ENCODE results near the gene CTDSPL.
A peak's percentile ranks its signal among the peaks of the same experiment; 100 is the strongest.

CTDSPL gene

GRCh38 chr3:37991109-37991508, 129.4 kb downstream of the CTDSPL start:
- DNase-seq, result no peak
- peaks cover 25% of the 10 kb centered on the region for H3K4me1 ChIP-seq (ENCODE audit: control insufficient read depth, insufficient read depth, low read length, poor library complexity, severe bottlenecking)

GRCh38 chr3:37991823-37992222, 130.1 kb downstream of the CTDSPL start:
- no peaks in the 10 kb centered on the region for H3K9me3 ChIP-seq (ENCODE audit: control insufficient read depth, low read length)
- H3K4me1 ChIP-seq (ENCODE audit: control insufficient read depth, insufficient read depth, low read length, poor library complexity, severe bottlenecking), result peaks cover 32% of the 10 kb centered on the region
- no peak overlapping the region for H3K27ac ChIP-seq (ENCODE audit: insufficient read depth, low read length, poor library complexity, severe bottlenecking)
- no peak for DNase-seq
- no peak overlapping the region for H3K4me3 ChIP-seq (ENCODE audit: insufficient read depth, low read depth, low read length, poor library complexity, severe bottlenecking)
- H3K27me3 ChIP-seq (replicated peaks; ENCODE audit: control insufficient read depth, insufficient read depth, low read length, poor library complexity, severe bottlenecking), result no peaks in the 10 kb centered on the region
- no peaks in the 10 kb centered on the region for H3K36me3 ChIP-seq (ENCODE audit: control insufficient read depth, insufficient read depth, low read length)

More at GRCh38 chr3:37991109-37991508, 129.4 kb downstream of the CTDSPL start:
- Histone ChIP-seq H3K27me3 (replicated peaks; ENCODE audit: control insufficient read depth, insufficient read depth, low read length, poor library complexity, severe bottlenecking) (no peaks in the 10 kb centered on the region), H3K36me3 (ENCODE audit: control insufficient read depth, insufficient read depth, low read length) (no peaks in the 10 kb centered on the region), H3K9me3 (ENCODE audit: control insufficient read depth, low read length) (no peaks in the 10 kb centered on the region), H3K4me3 (ENCODE audit: insufficient read depth, low read depth, low read length, poor library complexity, severe bottlenecking) (no peak overlapping the region), H3K27ac (ENCODE audit: insufficient read depth, low read length, poor library complexity, severe bottlenecking) (no peak overlapping the region)

DNA sequence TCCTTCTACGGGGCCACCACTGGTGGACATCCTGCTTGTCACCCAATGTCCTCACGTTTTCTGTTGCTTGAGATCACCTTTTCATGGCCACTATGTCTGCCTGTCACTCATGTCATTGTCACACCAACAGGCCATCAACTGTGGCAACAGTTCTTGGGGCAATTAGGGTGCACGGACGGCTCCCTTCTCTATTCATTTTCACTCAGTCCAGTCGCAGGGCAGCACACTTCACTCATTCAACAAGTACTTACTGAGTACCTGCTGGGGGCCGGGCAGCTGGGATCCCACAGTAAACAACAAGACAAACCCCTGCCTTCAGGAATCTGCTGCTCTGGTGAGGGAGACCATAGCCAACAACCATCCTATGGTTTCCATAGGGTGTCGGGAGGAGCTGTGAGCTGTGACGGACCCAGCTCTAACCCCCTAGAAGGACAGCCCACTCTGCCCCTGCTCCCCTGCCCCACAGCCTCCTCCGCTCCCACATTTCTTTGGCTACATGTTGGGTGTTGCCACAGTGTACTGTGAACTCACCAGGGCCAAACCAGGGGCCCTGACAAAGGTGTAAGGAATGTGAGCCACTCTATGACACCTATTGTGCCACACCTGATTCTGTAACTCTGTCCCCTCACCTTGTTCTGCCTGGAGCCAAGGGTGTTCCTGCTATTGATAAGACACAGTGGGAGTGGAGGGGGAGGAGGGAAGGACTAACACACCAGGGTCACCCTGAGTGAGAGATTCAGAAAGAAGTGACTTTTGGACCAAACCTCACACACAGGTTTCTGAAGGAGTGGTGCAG, 130.8 kb downstream of the CTDSPL start:
- Histone ChIP-seq H3K4me1 (ENCODE audit: control insufficient read depth, insufficient read depth, low read length, poor library complexity, severe bottlenecking) (peaks cover 38% of the 10 kb centered on the region), H3K36me3 (ENCODE audit: control insufficient read depth, insufficient read depth, low read length) (no peaks in the 10 kb centered on the region), H3K9me3 (ENCODE audit: control insufficient read depth, low read length) (no peaks in the 10 kb centered on the region), H3K27ac (ENCODE audit: insufficient read depth, low read length, poor library complexity, severe bottlenecking) (no peak overlapping the region), H3K27me3 (replicated peaks; ENCODE audit: control insufficient read depth, insufficient read depth, low read length, poor library complexity, severe bottlenecking) (no peaks in the 10 kb centered on the region), H3K4me3 (ENCODE audit: insufficient read depth, low read depth, low read length, poor library complexity, severe bottlenecking) (no peak overlapping the region)
- no peak for DNase-seq

DNA sequence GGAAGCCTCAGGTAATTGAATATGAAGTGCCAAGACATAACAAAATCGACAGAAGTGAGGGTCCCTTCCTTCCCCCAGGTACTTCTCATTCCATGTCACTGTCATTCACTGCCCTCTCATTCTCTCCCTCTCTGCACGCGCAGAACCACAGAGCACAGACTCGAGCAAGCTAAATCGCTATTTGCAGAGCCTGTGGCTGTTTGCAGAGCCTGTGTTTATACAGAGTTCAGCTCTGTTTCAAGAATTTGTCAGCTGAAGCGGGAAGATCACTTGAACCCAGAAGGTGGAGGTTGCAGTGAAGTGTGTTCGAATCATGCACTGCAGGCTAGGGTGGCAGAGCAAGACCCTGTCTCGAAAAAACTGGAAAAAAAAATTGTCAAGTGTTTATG, 131.4 kb downstream of the CTDSPL start:
- peaks cover 44% of the 10 kb centered on the region for H3K4me1 ChIP-seq (ENCODE audit: control insufficient read depth, insufficient read depth, low read length, poor library complexity, severe bottlenecking)
- peak overlapping the region; percentile 81 for H3K27ac ChIP-seq (ENCODE audit: insufficient read depth, low read length, poor library complexity, severe bottlenecking)
- no peaks in the 10 kb centered on the region for H3K27me3 ChIP-seq (replicated peaks; ENCODE audit: control insufficient read depth, insufficient read depth, low read length, poor library complexity, severe bottlenecking)
- H3K36me3 ChIP-seq (ENCODE audit: control insufficient read depth, insufficient read depth, low read length), result no peaks in the 10 kb centered on the region
- no peak for DNase-seq
- H3K4me3 ChIP-seq (ENCODE audit: insufficient read depth, low read depth, low read length, poor library complexity, severe bottlenecking), result no peak overlapping the region
- no peaks in the 10 kb centered on the region for H3K9me3 ChIP-seq (ENCODE audit: control insufficient read depth, low read length)

DNA sequence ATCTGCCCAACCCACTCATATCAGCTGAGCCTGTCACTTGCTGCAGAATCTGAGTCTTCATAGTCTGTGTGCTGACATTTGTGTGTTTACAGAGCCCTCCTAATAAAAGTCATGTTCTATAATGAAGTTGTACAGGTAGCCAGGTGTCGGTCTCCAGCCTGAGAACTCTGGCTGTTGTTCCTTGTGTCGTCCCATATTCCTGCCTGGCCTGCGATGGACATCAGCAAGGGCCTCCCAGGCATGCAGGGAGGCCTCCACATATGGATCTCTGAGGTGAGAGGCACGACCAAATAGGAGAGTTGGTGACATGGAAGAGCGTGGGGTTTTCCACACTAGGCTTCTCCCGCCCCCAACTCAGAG, 131.8 kb downstream of the CTDSPL start:
- H3K4me3 ChIP-seq (ENCODE audit: insufficient read depth, low read depth, low read length, poor library complexity, severe bottlenecking), result peak overlapping the region; percentile 63
- H3K27ac ChIP-seq (ENCODE audit: insufficient read depth, low read length, poor library complexity, severe bottlenecking), result peak overlapping the region; percentile 81
- H3K4me1 ChIP-seq (ENCODE audit: control insufficient read depth, insufficient read depth, low read length, poor library complexity, severe bottlenecking), result peaks cover 47% of the 10 kb centered on the region
- H3K36me3 ChIP-seq (ENCODE audit: control insufficient read depth, insufficient read depth, low read length), result no peaks in the 10 kb centered on the region
- H3K9me3 ChIP-seq (ENCODE audit: control insufficient read depth, low read length), result no peaks in the 10 kb centered on the region
- DNase-seq, result no peak
- no peaks in the 10 kb centered on the region for H3K27me3 ChIP-seq (replicated peaks; ENCODE audit: control insufficient read depth, insufficient read depth, low read length, poor library complexity, severe bottlenecking)

DNA sequence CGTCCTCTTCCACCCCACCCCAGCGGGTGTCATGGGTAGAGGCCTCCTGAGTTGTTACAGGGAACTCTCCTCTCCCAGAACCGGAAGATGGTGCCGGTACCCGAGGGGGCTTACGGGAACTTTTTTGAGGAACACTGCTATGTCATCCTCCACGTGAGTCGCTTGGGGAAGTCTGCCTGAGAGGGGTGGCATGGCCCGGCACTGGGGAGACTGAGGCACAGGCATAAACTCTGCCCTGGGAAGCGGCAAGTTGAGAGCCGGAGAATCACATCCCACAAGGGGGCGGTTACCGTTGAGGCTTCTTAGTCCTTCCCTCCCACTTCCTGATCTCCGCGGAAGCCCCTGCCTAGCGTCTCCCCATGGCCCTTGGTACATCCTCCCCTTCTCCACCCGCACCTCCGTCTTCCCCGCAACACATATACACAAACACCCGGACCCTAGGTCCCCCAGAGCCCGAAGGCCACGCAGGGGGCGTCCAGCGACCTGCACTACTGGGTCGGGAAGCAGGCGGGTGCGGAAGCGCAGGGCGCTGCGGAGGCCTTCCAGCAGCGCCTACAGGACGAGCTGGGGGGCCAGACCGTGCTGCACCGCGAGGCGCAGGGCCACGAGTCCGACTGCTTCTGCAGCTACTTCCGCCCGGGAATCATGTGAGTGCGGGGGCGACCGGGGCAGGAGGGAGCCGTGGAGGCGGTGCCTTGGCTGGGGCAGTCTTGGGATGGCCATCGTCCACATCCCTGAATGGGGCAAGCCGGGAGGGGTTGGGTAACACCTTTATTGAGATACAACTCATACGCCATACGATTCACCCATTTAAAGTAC, 132.3 kb downstream of the CTDSPL start:
- Histone ChIP-seq H3K9me3 (ENCODE audit: control insufficient read depth, low read length) (no peaks in the 10 kb centered on the region), H3K4me1 (ENCODE audit: control insufficient read depth, insufficient read depth, low read length, poor library complexity, severe bottlenecking) (peaks cover 51% of the 10 kb centered on the region), H3K27ac (ENCODE audit: insufficient read depth, low read length, poor library complexity, severe bottlenecking) (peak overlapping the region; percentile 81), H3K27me3 (replicated peaks; ENCODE audit: control insufficient read depth, insufficient read depth, low read length, poor library complexity, severe bottlenecking) (no peaks in the 10 kb centered on the region), H3K4me3 (ENCODE audit: insufficient read depth, low read depth, low read length, poor library complexity, severe bottlenecking) (peak overlapping the region; percentile 63), H3K36me3 (ENCODE audit: control insufficient read depth, insufficient read depth, low read length) (no peaks in the 10 kb centered on the region)
- peak in 2 of 3 donors; percentile 37 to 47 for DNase-seq

GRCh38 chr3:37994639-37994972, 132.9 kb downstream of the CTDSPL start:
- peaks cover 56% of the 10 kb centered on the region for H3K4me1 ChIP-seq (ENCODE audit: control insufficient read depth, insufficient read depth, low read length, poor library complexity, severe bottlenecking)
- no peak for DNase-seq
- H3K4me3 ChIP-seq (ENCODE audit: insufficient read depth, low read depth, low read length, poor library complexity, severe bottlenecking), result peak overlapping the region; percentile 63
- no peaks in the 10 kb centered on the region for H3K27me3 ChIP-seq (replicated peaks; ENCODE audit: control insufficient read depth, insufficient read depth, low read length, poor library complexity, severe bottlenecking)
- H3K36me3 ChIP-seq (ENCODE audit: control insufficient read depth, insufficient read depth, low read length), result peaks cover 1% of the 10 kb centered on the region
- H3K9me3 ChIP-seq (ENCODE audit: control insufficient read depth, low read length), result no peaks in the 10 kb centered on the region
- H3K27ac ChIP-seq (ENCODE audit: insufficient read depth, low read length, poor library complexity, severe bottlenecking), result peak overlapping the region; percentile 81

DNA sequence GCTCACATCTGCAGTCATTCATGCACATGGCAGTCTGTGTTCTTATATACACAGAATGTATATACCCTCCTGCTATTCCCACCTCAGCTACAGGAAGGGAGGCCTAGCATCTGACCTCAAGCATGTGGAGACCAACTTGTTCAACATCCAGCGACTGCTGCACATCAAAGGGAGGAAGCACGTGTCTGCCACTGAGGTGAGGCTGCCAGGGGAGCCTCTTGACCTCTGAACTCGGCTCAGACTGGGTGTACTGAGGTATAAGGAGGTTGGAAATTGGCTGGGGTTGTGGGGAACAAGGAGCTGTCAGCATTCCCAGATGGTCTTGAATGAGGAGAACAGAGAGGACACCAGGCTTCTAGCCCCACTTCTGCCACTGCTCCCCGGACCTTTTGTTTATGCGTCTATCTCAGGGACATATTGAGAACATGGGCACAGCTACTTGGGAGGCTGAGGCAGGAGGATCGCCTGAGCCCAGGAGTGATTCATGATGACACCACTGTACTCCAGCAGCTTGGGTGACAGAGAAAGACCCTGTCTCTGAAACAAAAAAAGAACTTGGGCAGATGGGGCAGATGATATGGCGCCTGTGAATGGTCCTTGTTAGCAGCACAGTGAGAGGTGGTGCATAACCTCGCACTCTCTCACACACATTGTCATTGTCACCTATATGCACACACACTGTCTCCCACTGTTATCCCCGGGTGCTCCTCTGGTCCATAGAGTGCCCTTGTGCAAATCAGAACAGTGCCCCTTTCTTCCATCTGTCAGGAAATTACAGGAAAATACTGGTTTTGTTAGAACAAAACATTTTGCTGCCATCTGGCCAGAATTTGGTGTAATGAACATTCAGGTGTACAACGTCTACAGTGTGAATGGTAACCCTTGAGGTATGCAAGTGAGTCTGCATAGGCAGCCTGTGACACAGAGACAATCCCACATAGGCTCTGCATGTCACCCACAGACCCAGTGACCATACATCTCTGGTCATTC, 134.3 kb downstream of the CTDSPL start:
- Histone ChIP-seq H3K9me3 (ENCODE audit: control insufficient read depth, low read length) (no peaks in the 10 kb centered on the region), H3K27me3 (replicated peaks; ENCODE audit: control insufficient read depth, insufficient read depth, low read length, poor library complexity, severe bottlenecking) (no peaks in the 10 kb centered on the region), H3K36me3 (ENCODE audit: control insufficient read depth, insufficient read depth, low read length) (peaks cover 7% of the 10 kb centered on the region), H3K27ac (ENCODE audit: insufficient read depth, low read length, poor library complexity, severe bottlenecking) (peak overlapping the region; percentile 24), H3K4me1 (ENCODE audit: control insufficient read depth, insufficient read depth, low read length, poor library complexity, severe bottlenecking) (peaks cover 56% of the 10 kb centered on the region), H3K4me3 (ENCODE audit: insufficient read depth, low read depth, low read length, poor library complexity, severe bottlenecking) (no peak overlapping the region)
- peak in 1 of 3 donors; percentile 18 for DNase-seq

GRCh38 chr3:37996785-37997301, 135.2 kb downstream of the CTDSPL start:
- peak; percentile 61 to 74 (median 65) for DNase-seq
- peaks cover 56% of the 10 kb centered on the region for H3K4me1 ChIP-seq (ENCODE audit: control insufficient read depth, insufficient read depth, low read length, poor library complexity, severe bottlenecking)
- no peak overlapping the region for H3K4me3 ChIP-seq (ENCODE audit: insufficient read depth, low read depth, low read length, poor library complexity, severe bottlenecking)
- H3K27ac ChIP-seq (ENCODE audit: insufficient read depth, low read length, poor library complexity, severe bottlenecking), result peak overlapping the region; percentile 24
- H3K27me3 ChIP-seq (replicated peaks; ENCODE audit: control insufficient read depth, insufficient read depth, low read length, poor library complexity, severe bottlenecking), result no peaks in the 10 kb centered on the region
- peaks cover 16% of the 10 kb centered on the region for H3K36me3 ChIP-seq (ENCODE audit: control insufficient read depth, insufficient read depth, low read length)
- no peaks in the 10 kb centered on the region for H3K9me3 ChIP-seq (ENCODE audit: control insufficient read depth, low read length)

Measured in effector memory CD4-positive, alpha-beta T cell (primary cell).